WTC11 (cell line): ENCODE results near the gene PIK3R2. TPM values are rescaled to one million over a fixed set of nuclear protein-coding genes. Genes with fewer than 3 reads are reported as not detected.

Experiments
- ATAC-seq: fragments of 200-7000 bp; cut with Tn5 transposase; 2 replicates; pipeline ENCODE4 v1.10.0; 2021; ENCODE audit warnings: mild to moderate bottlenecking, moderate library complexity
- CTCF ChIA-PET: fragments of 300-600 bp; sonication (Branson Sonifier 250); formaldehyde crosslinking; loops from one replicate; lab custom pipeline; 2021; ENCODE audit warnings: antibody characterized with exemption; lab: Charles Lee
- POLR2A ChIA-PET: fragments of 350-600 bp; sonication (Branson Sonifier 250); formaldehyde crosslinking; loops from one replicate; lab custom pipeline; 2021; ENCODE audit warnings: antibody characterized with exemption; lab: Charles Lee
- DNase-seq: peaks from one replicate; pipeline ENCODE4 v3.0.0; 2021; ENCODE audit warnings: low spot score
- H3K27ac Mint-ChIP-seq: 2 replicates; pipeline ENCODE4 v1.8.0; 2021; ENCODE audit warnings: mixed read lengths
- H3K27me3 Mint-ChIP-seq: 2 replicates; pipeline ENCODE4 v1.8.0; 2021; ENCODE audit warnings: low read depth, mild to moderate bottlenecking, moderate library complexity, mixed read lengths
- H3K36me3 Mint-ChIP-seq: 2 replicates; pipeline ENCODE4 v1.8.0; 2021; ENCODE audit warnings: mixed read lengths
- H3K4me1 Mint-ChIP-seq: 2 replicates; pipeline ENCODE4 v1.8.0; 2022; ENCODE audit warnings: mixed read lengths
- H3K4me3 Mint-ChIP-seq: 2 replicates; pipeline ENCODE4 v1.8.0; 2021; ENCODE audit warnings: mild to moderate bottlenecking, moderate library complexity, mixed read lengths
- H3K9me3 Mint-ChIP-seq: 2 replicates; pipeline ENCODE4 v1.8.0; 2021; ENCODE audit warnings: mixed read lengths
- ESRRA ChIP-seq: sonication (generic); formaldehyde crosslinking; IDR thresholded peaks from 2 replicates; pipeline ENCODE4 v1.8.1; 2022; ENCODE audit warnings: mild to moderate bottlenecking, missing genetic modification reagents, borderline replicate concordance
- FOXK1 ChIP-seq: sonication (generic); formaldehyde crosslinking; IDR thresholded peaks from 2 replicates; pipeline ENCODE4 v1.8.0; 2022; ENCODE audit warnings: mild to moderate bottlenecking, moderate library complexity, missing genetic modification reagents
- GTF2I ChIP-seq: fragments of 250-450 bp; sonication (Bioruptor Pico); conservative IDR thresholded peaks from 2 replicates; pipeline ENCODE4 v1.4.0; 2021; ENCODE audit warnings: mild to moderate bottlenecking
- HMGA2 ChIP-seq: fragments of 250-450 bp; sonication (Bioruptor Pico); IDR thresholded peaks from 2 replicates; pipeline ENCODE4 v1.4.0; 2021; ENCODE audit warnings: mild to moderate bottlenecking, moderate library complexity
- IRF2 ChIP-seq: sonication (generic); formaldehyde crosslinking; IDR thresholded peaks from 2 replicates; pipeline ENCODE4 v1.8.0; 2022; ENCODE audit warnings: low read depth, missing genetic modification reagents, borderline replicate concordance
- JUN ChIP-seq: sonication (generic); formaldehyde crosslinking; IDR thresholded peaks from 2 replicates; pipeline ENCODE4 v1.8.0; 2023; ENCODE audit warnings: mild to moderate bottlenecking, missing genetic modification reagents
- KAT7 ChIP-seq: sonication (generic); formaldehyde crosslinking; IDR thresholded peaks from 2 replicates; pipeline ENCODE4 v1.8.1; 2023; ENCODE audit warnings: missing genetic modification reagents, mild to moderate bottlenecking, borderline replicate concordance
- MAX ChIP-seq: sonication (generic); formaldehyde crosslinking; IDR thresholded peaks from 2 replicates; pipeline ENCODE4 v1.8.0; 2022; ENCODE audit warnings: mild to moderate bottlenecking, missing genetic modification reagents
- NFATC4 ChIP-seq: fragments of 250-450 bp; sonication (Bioruptor Pico); IDR thresholded peaks from 2 replicates; pipeline ENCODE4 v1.9.0; 2021; ENCODE audit warnings: mild to moderate bottlenecking
- NFYB ChIP-seq: sonication (generic); formaldehyde crosslinking; conservative IDR thresholded peaks from 2 replicates; pipeline ENCODE4 v1.8.0; 2022; ENCODE audit warnings: low read depth, missing genetic modification reagents
- NR2C2 ChIP-seq: sonication (generic); formaldehyde crosslinking; IDR thresholded peaks from 2 replicates; pipeline ENCODE4 v1.8.0; 2022; ENCODE audit warnings: mild to moderate bottlenecking, missing genetic modification reagents
- PRRX2 ChIP-seq: fragments of 250-450 bp; sonication (Bioruptor Pico); IDR thresholded peaks from 2 replicates; pipeline ENCODE4 v1.8.0; 2021; ENCODE audit warnings: mild to moderate bottlenecking
- RORB ChIP-seq: fragments of 250-450 bp; sonication (Bioruptor Pico); IDR thresholded peaks from 2 replicates; pipeline ENCODE4 v1.9.0; 2021; ENCODE audit warnings: mild to moderate bottlenecking
- SMAD4 ChIP-seq: sonication (generic); formaldehyde crosslinking; IDR thresholded peaks from 2 replicates; pipeline ENCODE4 v1.8.0; 2022; ENCODE audit warnings: mild to moderate bottlenecking, missing genetic modification reagents
- ZBTB21 ChIP-seq: sonication (generic); formaldehyde crosslinking; IDR thresholded peaks from 2 replicates; pipeline ENCODE4 v1.8.1; 2023; ENCODE audit warnings: mild to moderate bottlenecking, missing genetic modification reagents, borderline replicate concordance
- ZNF121 ChIP-seq: sonication (generic); formaldehyde crosslinking; IDR thresholded peaks from 2 replicates; pipeline ENCODE4 v1.8.0; 2023; ENCODE audit warnings: missing genetic modification reagents
- ZNF232 ChIP-seq: sonication (generic); formaldehyde crosslinking; IDR thresholded peaks from 2 replicates; pipeline ENCODE4 v1.8.0; 2022; ENCODE audit warnings: mild to moderate bottlenecking, missing genetic modification reagents
- ZNF416 ChIP-seq: fragments of 250-450 bp; sonication (Bioruptor Pico); IDR thresholded peaks from 2 replicates; pipeline ENCODE4 v1.9.0; 2021; ENCODE audit warnings: mild to moderate bottlenecking, inconsistent platforms
- total RNA-seq: library from RNA; stranded (reverse); gene quantifications from 3 replicates; pipeline ENCODE4 v1.2.3, GENCODE V29; 2021
- TF ChIP-seq, protein P1 (sequence below): sonication (generic); formaldehyde crosslinking; IDR thresholded peaks from 2 replicates; pipeline ENCODE4 v1.8.0; 2022; ENCODE audit warnings: mild to moderate bottlenecking, missing genetic modification reagents
- TF ChIP-seq, protein P2 (sequence below): sonication (generic); formaldehyde crosslinking; IDR thresholded peaks from 2 replicates; pipeline ENCODE4 v1.8.1; 2022; ENCODE audit warnings: mild to moderate bottlenecking, moderate library complexity, missing genetic modification reagents
- TF ChIP-seq, protein P3 (sequence below): fragments of 200-600 bp; IDR thresholded peaks from 2 replicates; pipeline ENCODE4 v1.8.0; 2022; ENCODE audit warnings: antibody characterized with exemption

The PIK3R2 gene
- total RNA-seq, 1 experiment from 2014 or later, result 56.9 TPM

DNA sequence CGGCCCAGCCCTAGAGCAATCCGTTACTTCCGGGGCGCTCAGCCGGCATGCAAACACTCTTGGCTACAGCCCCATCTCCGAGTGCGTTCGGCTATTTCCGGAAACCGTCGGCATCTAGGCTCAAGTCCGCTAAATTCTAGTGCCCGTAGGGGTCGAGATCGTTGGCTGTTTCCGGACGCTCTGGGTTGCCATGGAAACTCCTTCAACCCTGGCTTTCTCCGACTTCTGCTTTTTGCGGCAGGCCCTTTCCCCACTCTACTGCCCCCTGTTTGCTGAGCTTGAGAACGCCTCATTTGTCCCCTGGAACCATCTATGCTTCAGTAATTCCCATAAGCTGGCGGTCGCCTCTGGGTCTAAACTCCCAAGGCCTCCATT is 534 bp upstream of the PIK3R2 start:
- TF ChIP-seq SMAD4 (CRISPR knock-in tag), result no peak
- TF ChIP-seq ZNF416 (CRISPR knock-in tag), result peak; percentile 63; the same call in 1 of the 2 replicates
- no peak for TF ChIP-seq NFATC4 (CRISPR knock-in tag)
- TF ChIP-seq, protein P1, sequence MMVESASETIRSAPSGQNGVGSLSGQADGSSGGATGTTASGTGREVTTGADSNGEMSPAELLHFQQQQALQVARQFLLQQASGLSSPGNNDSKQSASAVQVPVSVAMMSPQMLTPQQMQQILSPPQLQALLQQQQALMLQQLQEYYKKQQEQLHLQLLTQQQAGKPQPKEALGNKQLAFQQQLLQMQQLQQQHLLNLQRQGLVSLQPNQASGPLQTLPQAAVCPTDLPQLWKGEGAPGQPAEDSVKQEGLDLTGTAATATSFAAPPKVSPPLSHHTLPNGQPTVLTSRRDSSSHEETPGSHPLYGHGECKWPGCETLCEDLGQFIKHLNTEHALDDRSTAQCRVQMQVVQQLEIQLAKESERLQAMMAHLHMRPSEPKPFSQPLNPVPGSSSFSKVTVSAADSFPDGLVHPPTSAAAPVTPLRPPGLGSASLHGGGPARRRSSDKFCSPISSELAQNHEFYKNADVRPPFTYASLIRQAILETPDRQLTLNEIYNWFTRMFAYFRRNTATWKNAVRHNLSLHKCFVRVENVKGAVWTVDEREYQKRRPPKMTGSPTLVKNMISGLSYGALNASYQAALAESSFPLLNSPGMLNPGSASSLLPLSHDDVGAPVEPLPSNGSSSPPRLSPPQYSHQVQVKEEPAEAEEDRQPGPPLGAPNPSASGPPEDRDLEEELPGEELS (CRISPR knock-in tag), result 0 out of 2 replicates have a peak, but pooled peaks have one; percentile 16
- no peak for TF ChIP-seq HMGA2
- TF ChIP-seq FOXK1 (CRISPR knock-in tag), result peak; percentile 38; the same call in 1 of the 2 replicates
- TF ChIP-seq ZNF232 (CRISPR knock-in tag), result no peak
- TF ChIP-seq KAT7 (CRISPR knock-in tag), result no peak
- TF ChIP-seq MAX, result no peak; the same call in 1 of the 2 replicates
- TF ChIP-seq, protein P2, sequence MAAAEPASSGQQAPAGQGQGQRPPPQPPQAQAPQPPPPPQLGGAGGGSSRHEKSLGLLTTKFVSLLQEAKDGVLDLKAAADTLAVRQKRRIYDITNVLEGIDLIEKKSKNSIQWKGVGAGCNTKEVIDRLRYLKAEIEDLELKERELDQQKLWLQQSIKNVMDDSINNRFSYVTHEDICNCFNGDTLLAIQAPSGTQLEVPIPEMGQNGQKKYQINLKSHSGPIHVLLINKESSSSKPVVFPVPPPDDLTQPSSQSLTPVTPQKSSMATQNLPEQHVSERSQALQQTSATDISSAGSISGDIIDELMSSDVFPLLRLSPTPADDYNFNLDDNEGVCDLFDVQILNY (CRISPR knock-in tag), result no peak
- peak; percentile 90 for TF ChIP-seq ZNF121 (CRISPR knock-in tag)
- TF ChIP-seq ESRRA, result no peak
- no peak for TF ChIP-seq GTF2I (CRISPR knock-in tag)
- TF ChIP-seq, protein P3, sequence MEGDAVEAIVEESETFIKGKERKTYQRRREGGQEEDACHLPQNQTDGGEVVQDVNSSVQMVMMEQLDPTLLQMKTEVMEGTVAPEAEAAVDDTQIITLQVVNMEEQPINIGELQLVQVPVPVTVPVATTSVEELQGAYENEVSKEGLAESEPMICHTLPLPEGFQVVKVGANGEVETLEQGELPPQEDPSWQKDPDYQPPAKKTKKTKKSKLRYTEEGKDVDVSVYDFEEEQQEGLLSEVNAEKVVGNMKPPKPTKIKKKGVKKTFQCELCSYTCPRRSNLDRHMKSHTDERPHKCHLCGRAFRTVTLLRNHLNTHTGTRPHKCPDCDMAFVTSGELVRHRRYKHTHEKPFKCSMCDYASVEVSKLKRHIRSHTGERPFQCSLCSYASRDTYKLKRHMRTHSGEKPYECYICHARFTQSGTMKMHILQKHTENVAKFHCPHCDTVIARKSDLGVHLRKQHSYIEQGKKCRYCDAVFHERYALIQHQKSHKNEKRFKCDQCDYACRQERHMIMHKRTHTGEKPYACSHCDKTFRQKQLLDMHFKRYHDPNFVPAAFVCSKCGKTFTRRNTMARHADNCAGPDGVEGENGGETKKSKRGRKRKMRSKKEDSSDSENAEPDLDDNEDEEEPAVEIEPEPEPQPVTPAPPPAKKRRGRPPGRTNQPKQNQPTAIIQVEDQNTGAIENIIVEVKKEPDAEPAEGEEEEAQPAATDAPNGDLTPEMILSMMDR, result peak; percentile 53
- no peak for TF ChIP-seq NR2C2 (CRISPR knock-in tag)
- TF ChIP-seq ZBTB21, result no peak
- no peak for TF ChIP-seq IRF2 (CRISPR knock-in tag)
- TF ChIP-seq NFYB (CRISPR knock-in tag), result no peak
- no peak for TF ChIP-seq RORB (CRISPR knock-in tag)
- Mint-ChIP-seq H3K36me3 (peaks cover 5% of the 10 kb centered on the region; the same call in 1 of the 2 replicates), H3K27me3 (no peaks in the 10 kb centered on the region), H3K9me3 (no peaks in the 10 kb centered on the region), H3K4me1 (peaks cover 25% of the 10 kb centered on the region), H3K27ac (peak overlapping the region; percentile 98), H3K4me3 (peak overlapping the region; percentile 72)
- CTCF ChIA-PET, result interaction anchor here (0.6 to 2.6 kb wide), 21 partner anchors 9 to 220 kb away, joined by 3 to 31 read pairs (median 4); partner anchors contain the start of genes LSM4, MPV17L2 and RAB3A
- peak; percentile 99 for DNase-seq
- POLR2A ChIA-PET, result interaction anchor here (0.6 kb wide), 1 partner anchor 37 kb away, joined by 3 read pairs; no protein-coding TSS in a partner anchor
- ATAC-seq, result peak; percentile 69

GRCh38 chr19:18153556-18154134 is 682 bp downstream of the PIK3R2 start:
- H3K4me1 Mint-ChIP-seq, result peaks cover 28% of the 10 kb centered on the region
- ATAC-seq (no peak), DNase-seq (no peak)
- peaks cover 5% of the 10 kb centered on the region; the same call in 1 of the 2 replicates for H3K36me3 Mint-ChIP-seq
- H3K4me3 Mint-ChIP-seq, result peak overlapping the region; percentile 84
- TF ChIP-seq ZNF232 (CRISPR knock-in tag), result 0 out of 2 replicates have a peak, but pooled peaks have one; percentile 20
- TF ChIP-seq JUN (CRISPR knock-in tag), result no peak
- TF ChIP-seq PRRX2 (CRISPR knock-in tag), result no peak
- TF ChIP-seq FOXK1 (CRISPR knock-in tag), result no peak
- H3K27ac Mint-ChIP-seq, result peak overlapping the region; percentile 81
- no peaks in the 10 kb centered on the region for H3K27me3 Mint-ChIP-seq
- CTCF ChIA-PET, result interaction anchor here (0.6 to 2.8 kb wide), 2 partner anchors 41 to 116 kb away, joined by 3 to 16 read pairs; no protein-coding TSS in a partner anchor
- H3K9me3 Mint-ChIP-seq, result no peaks in the 10 kb centered on the region
- POLR2A ChIA-PET, result no interaction called here
